ENCODE results near the gene NCF4. TPM values are rescaled to one million over a fixed set of nuclear protein-coding genes. Genes with fewer than 3 reads are reported as not detected.

NCF4 gene
- total RNA-seq (2014; rRNA removed; shearing (Covaris generic)): not detected in 2 replicates

GRCh38 chr22:36860821-36861659 lies at the start of gene NCF4:
Gene NCF4 (plus strand): TSS chr22:36861006. CDS start chr22:36861172, 166 bp downstream.
- no peak for DNase-seq (ENCODE audit: low spot score)

- DNase-seq (ENCODE audit: low spot score): no peak
Measured at GRCh38 chr22:36811094-36811800, 49.6 kb upstream of the NCF4 start.

- DNase-seq (ENCODE audit: low spot score): no peak
Measured at GRCh38 chr22:36814801-36815200, 46.0 kb upstream of the NCF4 start.

DNA sequence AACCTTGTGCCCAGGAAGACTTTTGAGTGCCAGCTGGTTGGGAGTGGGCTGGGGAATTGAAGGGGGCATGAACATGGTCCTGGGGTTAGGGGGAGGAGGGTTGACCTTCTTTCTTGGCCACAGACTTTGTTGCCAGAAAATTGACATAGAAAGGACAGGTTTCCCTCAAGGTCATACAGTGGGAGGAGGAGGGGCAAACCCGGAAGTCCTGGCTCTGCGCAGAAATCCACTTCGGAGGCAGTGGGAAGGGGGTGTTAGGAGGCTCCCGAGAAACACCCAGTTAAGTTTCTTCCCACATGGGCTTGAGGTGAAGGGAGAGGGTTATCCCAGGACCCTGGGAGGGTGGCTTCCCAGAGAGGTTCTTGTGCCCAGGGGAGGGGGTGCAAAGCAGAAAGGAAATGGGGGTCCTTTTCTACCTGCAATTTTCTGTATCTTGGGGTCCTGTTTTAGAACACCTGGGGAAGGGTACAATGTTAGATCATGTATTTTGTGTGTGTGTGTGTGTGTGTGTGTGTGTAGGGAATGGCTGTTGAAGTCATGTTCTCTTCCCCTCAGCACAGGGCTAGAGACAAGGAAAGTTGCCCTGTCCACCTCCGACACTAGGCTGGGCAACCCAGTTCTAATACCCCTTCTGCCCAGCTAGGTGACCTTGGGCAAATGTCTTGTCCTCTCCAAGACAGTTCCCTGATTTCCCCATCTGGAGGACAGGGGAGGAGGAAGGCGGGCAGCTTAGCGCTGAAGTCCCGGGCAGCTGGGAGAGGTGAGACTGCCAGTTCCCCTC lies 45.1 kb upstream of the NCF4 start:
- DNase-seq (ENCODE audit: low spot score): no peak

- DNase-seq (ENCODE audit: low spot score): no peak
Measured at GRCh38 chr22:36816339-36816635, 44.5 kb upstream of the NCF4 start.

DNA sequence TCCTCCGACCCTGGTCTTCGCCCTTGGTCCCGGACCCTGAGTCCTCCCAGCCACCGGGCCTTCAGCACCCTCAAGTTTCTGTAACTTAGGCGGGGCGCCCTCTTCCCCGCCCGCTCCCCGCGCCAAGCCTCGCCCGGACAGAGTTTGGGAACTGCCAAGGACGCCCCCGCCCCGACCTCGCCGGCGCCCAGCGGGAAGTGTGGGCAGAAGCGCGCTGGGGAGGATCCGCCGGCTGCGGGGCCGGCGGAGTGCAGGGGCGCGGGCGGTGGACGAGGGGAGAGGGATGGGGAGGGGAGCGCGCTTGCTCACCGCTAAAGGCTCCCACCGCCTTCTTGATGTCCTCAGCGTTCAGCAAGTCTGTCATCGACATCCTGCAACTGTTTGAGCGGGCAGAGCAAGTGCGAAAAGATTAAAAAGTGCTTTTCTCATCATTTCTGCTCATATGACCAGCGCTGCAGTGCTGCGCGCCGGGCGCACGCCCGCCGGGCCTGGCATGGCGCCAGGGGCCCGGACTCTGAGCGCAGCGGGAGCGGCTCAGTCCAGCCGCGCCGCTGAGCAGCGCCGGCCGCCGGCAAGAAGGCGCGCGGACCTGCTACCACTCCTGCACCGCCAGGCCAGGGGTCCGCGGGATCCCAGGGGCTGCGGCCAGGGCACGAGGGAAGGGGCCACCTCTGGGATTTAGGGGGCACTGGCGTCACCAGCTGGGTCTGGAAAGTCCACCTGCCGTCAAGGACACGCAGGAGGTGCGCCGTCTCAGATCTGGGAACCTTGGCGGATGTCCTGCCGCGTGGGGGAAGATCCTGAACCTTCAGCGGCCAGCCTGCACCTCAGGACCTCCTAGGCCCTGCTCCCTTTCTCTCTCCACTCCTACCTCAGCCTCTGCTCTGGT lies 43.9 kb upstream of the NCF4 start, which contains the start of gene PVALB:
PVALB (minus strand) TSS at position 400 of the 889 bp plus-strand sequence; CDS start at position 370, 30 bp downstream.
- DNase-seq (ENCODE audit: low spot score): no peak

DNA sequence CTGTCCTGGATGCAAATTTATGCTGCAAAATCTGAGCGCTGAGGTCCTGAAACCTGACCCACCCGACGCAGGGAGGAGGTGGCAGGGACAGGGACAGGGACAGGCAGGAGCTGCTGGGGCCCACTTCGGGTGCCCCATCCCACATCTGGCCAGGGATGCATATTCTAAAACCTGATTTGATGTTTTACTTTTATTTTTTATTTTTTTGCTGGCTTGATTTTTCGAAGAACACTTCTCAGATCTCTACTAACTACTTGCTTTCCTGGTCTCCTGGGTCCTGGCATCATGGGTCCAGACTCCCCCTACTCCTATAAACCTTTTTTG lies 43.3 kb upstream of the NCF4 start:
- no peak for DNase-seq (ENCODE audit: low spot score)

GRCh38 chr22:36818010-36818642 lies 42.7 kb upstream of the NCF4 start:
- DNase-seq (ENCODE audit: low spot score): peak; percentile 53

DNA sequence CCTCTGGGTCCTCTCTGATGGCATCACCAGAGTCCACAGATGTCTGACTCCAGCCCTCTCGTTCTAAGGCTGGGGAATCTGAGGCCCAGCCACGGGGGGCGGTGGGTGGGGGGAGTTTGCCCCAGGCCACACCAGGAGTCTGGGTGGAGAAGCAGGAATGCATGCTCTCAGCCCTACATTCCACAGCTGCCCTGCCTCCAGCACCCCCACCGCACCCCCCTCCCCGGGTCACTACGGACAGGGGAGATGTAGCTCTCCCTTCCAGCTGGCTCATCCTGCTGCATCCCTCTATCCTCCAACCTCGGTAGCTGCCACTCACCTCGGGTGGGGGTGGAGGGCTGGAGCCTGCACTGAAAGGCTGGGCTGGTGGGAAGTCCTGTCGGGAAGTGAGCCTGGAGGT lies 41.7 kb upstream of the NCF4 start:
- no peak for DNase-seq (ENCODE audit: low spot score)

DNA sequence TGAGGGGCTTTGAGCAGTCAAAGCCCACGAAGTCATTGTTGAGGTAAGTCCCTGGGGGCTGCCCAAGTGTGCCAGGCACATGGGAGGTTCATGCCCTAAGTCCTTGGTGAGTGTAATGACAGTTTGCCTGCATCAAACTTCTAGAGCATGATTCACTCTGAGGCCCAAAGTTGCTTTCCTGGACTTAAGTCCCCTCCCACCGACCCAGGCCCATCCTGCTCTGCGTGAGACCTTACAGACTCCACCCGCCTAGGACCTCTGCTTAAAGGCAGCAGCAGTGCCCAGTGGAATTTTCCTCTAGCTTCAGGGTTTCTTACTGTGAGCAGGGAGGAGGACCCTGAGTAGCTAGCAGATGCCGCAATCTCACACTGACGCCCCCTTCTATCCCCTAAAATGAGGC lies 38.2 kb upstream of the NCF4 start:
- DNase-seq (ENCODE audit: low spot score): no peak

- peak; percentile 33 for DNase-seq (ENCODE audit: low spot score)
Measured at GRCh38 chr22:36823186-36823839, 37.5 kb upstream of the NCF4 start.

- DNase-seq (ENCODE audit: low spot score): no peak
Measured at GRCh38 chr22:36824655-36825054, 36.2 kb upstream of the NCF4 start.

- DNase-seq (ENCODE audit: low spot score): no peak
Measured at GRCh38 chr22:36826262-36826661, 34.5 kb upstream of the NCF4 start.

DNA sequence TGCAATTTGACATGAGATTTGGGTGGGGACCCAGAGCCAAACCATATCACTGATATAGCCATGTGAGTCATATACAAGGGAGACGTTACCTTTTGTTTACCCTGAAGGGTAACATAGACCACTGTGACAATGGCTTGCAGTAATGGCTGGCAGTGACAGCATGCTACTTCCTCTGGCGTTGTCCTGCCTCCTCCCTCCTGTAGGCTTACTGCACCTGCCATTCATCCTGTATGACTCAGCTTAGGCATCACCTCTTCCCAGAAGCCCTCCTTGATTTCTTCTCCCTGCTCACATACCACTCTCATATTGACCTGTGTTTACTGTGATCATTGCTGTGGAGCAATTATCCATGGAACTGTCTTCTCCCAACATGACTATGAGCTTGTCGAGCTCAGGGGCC lies 32.0 kb upstream of the NCF4 start:
- no peak for DNase-seq (ENCODE audit: low spot score)

DNA sequence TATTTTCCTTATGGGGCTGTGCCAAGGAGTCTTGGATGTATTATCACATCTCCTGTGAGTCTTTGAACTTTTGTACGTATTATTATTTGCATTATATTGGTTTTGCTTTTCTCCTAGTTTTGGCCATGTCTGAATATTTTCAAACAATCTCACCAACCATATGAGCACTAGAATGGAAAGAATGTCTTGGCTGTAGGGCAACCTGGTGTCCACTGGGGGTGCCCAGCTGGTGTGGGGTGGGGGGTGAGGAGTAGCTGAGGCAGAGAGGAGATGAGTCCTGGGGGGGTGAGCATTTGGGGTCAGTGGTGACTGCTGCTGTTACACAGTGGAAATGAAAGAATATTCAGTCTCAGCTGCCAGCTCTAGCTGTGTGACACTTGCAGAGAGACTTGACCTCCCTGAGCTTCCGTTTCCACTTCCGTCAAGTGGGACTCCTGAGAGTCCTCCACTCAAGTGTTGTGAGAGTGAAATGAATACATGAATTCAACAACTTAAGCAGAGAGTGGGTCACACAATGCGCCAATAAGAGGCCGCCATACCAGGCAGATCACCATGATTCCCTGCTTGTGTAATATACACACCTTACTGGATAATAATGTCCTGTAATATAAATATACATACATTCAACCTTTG lies 31.3 kb upstream of the NCF4 start:
- no peak for DNase-seq (ENCODE audit: low spot score)

GRCh38 chr22:36830601-36831000 lies 30.2 kb upstream of the NCF4 start:
- DNase-seq (ENCODE audit: low spot score): no peak

DNA sequence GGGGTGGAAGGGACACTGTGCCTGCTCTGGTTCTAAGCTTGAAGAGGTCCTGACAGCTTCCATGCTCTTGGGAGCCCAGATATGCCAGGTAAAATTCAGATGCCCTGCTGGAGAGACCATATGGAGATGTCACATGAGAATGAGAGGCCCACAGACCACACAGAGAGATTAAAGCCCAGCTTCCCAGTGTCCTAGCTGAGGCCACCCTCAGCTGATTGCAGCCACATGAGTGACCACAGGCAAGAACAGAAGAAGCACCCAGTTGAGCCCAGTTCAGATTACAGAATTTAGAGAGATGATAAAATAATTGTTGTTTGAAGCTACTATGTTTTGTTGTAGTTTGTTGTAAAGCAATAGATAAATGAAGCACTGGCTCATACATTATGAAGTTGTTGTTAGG lies 29.6 kb upstream of the NCF4 start:
- no peak for DNase-seq (ENCODE audit: low spot score)

DNA sequence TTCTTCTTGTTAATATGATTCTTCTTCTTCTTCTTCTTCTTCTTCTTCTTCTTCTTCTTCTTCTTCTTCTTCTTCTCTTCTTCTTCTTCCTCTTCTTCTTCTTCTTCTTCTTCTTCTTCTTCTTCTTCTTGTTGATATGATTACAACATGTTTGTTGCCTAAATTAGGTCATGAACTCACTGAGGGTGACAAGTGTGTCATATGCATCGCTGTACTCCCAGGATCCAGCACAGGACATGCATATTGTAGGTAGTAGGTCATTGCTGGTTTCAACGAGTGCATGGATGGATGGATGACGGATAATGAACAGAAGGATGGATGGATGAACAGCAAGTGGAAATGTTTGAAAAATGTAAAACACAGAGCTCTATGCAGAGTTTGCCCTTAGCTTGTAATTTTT lies 29.1 kb upstream of the NCF4 start:
- no peak for DNase-seq (ENCODE audit: low spot score)

GRCh38 chr22:36833073-36833472 lies 27.7 kb upstream of the NCF4 start:
- no peak for DNase-seq (ENCODE audit: low spot score)

DNA sequence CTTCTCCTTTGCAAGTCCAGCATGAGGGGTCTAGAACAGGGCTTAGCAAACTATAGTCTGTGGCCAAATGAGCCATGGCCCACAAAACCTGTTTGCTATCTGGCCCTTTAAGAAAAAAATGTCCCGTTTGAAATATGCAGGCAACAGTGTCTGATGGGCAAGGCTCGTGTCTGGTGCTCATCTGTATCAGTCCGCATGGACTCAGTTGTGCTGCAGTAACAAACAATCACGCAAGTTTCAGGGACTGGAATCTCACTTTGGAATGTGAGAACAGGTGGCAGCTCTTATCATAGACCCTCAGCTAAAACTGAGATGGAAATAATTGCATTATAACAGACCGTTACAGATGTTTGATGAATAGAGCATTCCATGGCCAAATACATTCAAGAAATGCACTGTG lies 24.9 kb upstream of the NCF4 start:
- no peak for DNase-seq (ENCODE audit: low spot score)

All from A172 (cell line).